NK-92 treated with Interleukin-12 subunit alpha and Interleukin-12 subunit beta, amount 100 ng/mL, for 24 hours (cell line): ENCODE results near the gene ASCL5.

ENCODE experiments used
- DNase-seq: peaks from one replicate; lab custom pipeline; 2025; lab: John Stamatoyannopoulos, UW

The ASCL5 gene

DNA sequence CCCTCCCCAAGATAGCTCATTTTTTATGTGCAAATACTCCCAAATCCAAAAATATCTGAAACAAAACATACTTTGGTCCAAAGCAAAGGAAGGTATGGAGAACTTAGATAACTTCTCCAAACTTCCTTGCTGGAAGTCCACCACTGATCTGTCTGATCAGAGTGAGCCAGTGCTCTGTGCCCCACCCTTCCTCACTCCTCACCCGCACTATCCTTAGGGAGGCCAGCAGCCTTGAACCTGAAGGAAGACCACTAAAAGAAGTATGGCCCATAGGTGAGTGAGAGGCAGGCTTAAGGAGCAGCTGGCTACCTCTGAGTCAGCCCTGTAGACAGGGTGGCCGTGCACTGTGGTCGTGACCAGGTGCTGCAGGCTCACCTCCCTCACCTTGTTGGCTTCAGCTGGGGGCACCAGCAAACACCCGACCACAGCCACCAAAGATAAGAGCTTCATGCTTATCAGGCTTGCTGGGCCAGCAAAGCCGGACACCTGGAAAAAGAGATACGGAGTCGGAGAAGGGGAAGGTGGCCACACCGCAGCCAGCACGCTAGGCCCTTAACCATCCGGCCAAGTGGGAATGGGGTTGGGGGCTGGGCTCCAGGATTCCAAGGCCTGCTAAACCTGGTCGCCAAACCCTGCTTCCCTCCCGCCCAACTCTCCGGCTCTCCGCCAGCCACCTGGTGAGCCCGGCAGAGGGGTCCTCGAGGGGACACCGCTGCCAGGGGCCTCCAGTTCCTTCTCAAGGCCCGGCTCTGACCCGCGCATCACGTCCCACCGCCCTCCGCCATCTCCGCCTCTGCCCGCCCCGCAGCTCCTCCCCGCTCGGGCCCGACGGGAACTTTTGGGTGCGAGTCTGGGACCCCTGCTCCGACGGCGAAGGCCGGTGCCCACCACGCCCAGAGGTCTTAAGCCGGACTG is 26.7 kb upstream of the ASCL5 start:
- DNase-seq = peak; percentile 51

DNA sequence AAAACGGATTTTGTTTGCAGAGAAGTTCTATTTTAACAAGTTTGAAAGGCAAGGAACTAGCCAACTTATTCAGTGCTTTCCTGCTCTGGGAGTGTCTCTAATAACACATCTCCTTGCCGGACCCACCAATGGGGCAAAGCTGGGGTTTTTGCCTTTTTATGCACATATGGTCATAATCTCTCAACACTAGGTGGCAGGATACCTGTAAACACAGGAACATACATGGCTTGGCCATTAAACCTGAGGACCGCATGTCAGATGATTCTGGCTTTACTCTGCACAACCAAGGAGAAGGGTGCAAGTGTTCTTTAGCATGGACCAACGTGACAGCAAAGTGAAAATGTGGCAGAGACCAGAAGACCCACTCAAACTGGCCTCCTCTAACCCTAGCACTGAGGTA is 22.4 kb upstream of the ASCL5 start:
- no peak for DNase-seq

DNA sequence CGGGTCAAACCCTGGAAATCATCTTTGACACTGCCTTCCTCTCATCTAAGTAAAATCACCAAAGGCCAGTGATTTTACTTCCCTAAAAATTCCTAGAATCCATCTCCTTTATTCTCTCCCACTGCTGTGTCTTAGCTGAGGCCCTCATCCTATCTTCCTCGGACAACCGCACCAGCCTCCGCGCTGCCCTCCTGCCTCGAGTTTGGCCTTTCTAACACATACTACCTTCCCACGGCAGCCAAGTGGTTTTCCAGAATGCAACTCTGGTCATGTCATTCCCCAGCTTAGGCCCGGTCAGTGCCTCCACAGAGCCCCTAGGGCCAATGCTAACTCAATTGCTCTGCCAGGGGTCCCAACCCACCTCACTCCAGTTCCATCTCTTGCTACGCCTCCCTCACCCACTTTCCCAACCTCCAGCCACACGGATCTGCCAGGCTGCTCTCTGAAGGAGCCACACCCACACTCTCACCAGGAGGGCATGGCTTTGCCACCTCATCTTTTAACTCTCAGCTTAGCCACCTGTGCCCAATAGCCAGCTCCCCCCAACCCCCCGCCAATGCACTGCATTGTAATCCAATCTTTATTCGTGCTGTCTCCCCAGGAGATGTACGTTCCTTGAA is 20.5 kb upstream of the ASCL5 start:
- DNase-seq = no peak

DNA sequence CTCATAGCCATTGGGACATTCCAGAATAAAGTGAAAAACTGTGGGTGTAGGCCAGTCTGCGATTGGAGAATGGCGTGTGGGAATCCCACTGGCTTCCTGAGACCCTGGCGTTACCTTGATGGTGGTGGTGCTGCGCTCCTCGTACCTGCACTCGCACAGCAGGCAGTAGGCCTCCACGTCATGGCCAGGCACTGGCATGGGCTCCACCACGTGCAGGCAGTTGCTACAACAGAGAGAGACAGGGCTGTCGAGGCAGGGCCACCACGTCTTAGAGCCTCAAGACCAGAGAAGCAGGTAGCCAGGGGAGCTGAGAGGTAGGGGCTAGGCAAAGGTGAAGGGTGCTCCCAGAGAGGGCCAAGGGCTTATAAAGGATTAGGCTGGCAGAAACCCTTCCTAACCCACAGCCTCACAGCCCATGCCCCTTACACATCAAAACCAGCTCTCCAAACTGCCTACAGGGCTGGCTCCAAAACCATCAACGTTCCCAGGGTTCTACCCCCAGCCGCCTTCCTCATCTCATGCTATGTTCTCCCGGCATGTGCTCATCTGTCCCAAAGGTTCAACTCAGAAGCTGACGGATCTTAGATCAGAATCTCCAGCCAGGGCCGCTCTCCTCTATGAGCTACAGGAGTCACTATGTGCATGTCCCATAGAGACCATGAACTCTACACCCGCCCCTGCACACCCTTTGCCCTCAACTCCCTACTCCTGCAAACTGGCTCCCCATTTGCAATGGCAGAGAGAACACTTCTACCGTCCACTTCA is 19.8 kb upstream of the ASCL5 start:
- no peak for DNase-seq

DNA sequence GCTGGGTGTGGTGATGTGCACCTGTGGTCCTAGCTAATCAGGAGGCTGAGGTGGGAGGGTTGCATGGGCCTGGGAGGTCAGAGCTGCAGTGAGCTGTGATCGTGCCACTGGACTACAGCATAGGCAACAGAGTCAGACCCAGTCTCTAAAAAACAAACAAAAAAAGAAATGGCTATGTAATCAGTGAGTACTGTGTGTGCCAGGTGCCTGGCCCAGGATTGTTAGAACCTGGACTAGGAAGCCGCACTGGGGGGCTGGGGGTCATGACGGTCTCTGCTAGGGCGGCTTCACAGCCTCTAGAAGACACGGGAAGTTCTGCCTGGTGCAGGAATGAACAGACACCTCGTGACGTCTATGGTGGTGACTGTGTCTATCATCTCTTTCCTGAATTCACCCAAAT is 18.8 kb upstream of the ASCL5 start:
- DNase-seq = no peak

DNA sequence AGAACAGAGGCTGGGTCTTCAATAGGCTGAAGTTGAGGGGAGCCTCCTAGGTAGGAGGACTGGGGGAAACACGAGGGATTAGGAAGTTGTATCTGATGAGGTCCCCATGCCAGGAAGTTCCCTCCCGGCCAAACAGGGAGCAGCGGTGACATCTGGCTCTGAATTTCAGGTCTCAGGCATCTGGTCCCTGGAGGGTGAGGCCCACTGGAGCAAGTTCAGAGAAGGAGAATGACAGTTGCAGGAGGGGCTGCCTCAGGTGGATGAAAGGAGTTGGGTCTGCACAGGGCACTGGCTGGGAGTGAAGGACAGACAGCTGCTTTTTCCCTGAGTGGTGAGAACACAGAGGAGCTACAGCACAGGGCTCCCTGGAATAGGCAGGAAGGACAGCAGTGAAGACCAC is 18.1 kb upstream of the ASCL5 start:
- no peak for DNase-seq

DNA sequence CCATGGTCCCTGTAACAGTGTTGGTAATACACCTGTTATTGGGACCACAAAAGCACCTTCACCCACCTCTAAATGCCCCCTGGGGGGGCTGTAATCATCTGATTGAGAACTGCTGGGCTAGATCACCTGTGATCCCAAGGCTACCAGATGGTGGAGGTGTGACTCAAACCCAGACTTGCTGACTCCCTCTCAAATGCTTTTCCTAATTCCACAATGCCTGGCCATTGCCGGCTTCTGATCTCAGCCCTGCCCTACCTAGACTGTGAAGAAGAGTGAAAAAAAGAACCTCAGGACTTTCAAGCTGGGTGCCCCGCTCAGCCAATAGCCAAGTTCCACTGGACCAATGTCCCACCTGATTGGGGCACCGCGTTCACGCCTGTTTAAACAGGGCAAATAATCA is 17.7 kb upstream of the ASCL5 start:
- DNase-seq = no peak

DNA sequence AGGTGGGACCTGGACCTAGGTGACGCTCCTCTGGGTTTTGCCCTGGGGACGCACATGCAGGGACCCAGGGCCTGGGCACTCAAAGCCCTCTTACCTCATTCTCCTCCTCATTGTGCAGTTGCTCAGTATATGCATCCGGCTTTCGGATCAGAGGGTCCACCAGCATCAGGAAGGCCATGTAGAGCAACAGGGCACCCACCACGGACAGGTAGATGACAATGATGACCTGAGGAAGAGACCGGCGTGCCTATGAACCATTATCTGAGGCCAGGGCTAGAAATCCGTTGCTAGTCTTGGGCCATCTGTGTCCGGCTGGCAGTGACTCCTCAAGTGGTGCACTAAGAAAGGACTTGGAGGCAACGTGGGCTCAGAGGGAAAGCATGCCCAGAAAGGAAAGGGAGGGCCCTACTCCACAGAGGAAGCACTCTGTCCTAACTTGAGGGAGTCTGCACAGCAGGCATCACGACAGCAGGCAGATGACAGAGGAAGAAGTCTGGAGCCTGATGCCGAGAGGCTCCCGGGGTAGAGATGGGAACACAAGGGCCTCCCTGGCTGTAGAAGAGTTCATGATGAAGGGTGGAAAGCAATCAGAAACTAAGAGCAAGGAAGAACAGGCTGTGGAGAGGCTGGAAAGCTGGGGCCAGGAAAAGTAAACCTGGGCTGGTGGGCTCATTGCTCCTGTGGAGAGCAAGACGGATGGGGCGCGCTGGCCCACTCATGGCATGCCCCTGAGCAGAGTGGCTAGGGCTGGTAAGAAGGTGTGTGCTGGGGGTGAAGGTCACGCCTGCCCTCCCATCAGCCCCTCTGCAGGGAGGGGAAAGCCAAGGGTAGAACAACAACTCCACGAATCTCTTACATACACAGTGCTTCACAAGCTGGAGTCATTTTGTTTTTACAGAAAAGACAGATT is 17.0 kb upstream of the ASCL5 start:
- DNase-seq = no peak

DNA sequence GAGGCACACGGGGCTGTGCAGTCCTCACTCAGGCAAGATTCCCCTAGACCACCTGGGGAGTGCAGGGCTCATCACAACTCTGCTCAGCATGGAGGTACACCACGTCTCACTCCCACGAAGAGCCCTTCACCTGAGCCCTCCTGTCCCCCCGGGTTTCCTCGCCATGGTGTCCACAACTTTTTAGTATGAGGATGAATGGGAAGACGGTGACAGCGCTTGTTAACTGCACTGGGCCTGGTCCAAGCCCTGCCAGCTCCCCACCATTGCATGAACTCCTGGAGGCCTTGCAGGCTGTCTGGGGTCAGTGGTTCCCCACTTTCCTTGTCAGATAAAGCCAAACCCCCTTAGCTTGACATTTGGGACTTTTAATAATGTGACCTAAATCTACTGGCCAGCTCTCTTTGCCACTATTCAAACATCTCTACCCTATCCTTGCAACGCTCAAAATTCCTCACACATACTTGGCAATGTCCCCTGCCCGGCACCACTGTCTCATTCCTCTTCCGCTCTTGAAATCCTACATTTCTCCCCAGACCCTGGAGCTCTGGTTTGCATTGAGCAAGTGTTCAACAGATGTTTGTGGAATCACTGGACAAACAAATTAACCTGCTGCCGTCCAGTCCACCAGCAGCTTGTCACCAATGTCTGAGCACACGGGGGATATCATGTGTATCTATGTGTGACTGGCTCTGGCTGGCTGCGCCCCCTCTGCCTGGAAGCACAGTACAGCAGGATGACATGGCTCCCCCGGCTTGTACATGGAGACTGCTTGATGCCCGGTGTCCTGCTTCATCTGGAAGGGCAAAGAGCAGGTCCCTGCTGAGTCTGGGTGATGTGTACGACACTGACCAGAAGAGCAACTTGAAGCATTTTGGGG is 16.1 kb upstream of the ASCL5 start:
- DNase-seq = no peak

DNA sequence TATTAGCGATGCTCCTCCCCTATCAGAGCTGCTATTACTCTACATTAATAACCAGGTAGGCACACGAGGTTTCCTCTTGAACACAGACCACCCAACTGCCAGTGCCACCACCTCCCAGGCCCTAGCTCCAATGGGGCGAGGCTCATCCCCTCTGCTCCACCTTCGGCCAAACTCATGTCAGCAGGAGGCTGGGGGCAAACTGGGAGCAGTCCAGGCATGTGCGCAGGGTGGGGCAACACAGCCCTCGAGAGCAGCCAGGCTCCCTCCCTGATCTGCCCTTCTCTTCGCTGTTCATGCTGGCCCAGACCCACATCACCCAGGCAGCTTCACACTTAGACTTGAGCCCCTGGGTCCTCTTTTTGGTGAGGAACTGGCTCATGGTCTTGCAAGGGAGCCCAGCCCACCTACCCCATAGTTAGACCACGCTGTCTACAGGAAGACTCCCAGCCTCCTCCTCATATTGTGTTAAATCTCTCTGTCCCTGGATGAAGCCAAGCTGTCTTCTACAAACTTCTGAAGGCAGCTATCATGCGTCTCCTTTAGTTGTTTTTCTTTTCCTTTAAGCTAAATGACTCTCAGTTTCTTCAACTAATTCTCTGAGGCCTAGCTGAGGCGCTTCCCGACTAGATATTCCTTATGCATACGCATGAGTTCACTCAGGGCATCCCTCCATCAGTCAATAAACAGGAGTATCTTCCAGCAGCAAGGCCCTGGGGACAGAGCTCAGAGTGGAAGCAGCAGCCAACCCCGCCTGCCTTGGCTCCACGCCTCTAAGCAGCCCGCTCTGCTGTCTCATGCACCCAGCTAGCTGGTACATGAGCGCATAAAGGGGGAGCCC is 15.2 kb upstream of the ASCL5 start:
- DNase-seq = no peak

DNA sequence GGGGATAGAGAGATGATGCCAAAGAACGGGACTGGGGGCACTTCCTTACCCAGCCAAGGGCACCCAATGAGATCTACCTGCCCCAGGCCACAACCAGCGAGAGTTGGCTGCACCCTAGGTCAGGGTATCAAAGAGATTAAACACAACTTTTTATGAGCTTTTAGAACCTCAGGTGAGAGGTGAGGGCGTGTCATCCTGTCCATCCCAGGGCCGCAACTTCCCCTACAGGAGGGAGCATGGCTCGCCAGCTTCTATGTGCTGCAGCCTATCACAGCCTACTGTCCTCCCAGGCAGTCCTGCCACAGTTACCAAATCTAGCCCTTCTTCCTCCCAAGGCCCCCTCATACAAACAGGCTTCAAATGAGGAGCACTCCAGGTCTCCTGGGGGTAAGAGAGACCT is 14.4 kb upstream of the ASCL5 start:
- no peak for DNase-seq

DNA sequence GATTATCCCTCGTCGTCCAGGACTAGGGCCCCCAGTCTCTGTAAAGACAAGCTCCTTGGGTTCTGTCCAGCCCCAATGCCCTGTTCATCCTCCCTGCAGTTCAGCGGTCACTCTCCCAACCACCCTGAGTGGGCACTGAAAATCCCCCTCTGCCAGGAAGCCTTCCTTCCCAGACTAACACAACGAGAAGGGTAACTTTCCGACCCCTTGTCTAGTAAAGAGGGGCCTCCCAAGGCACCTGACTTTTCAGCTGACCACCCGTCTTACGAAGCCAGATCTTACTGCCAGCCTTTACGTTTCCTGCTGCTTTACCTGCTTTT is 13.9 kb upstream of the ASCL5 start:
- DNase-seq = no peak

DNA sequence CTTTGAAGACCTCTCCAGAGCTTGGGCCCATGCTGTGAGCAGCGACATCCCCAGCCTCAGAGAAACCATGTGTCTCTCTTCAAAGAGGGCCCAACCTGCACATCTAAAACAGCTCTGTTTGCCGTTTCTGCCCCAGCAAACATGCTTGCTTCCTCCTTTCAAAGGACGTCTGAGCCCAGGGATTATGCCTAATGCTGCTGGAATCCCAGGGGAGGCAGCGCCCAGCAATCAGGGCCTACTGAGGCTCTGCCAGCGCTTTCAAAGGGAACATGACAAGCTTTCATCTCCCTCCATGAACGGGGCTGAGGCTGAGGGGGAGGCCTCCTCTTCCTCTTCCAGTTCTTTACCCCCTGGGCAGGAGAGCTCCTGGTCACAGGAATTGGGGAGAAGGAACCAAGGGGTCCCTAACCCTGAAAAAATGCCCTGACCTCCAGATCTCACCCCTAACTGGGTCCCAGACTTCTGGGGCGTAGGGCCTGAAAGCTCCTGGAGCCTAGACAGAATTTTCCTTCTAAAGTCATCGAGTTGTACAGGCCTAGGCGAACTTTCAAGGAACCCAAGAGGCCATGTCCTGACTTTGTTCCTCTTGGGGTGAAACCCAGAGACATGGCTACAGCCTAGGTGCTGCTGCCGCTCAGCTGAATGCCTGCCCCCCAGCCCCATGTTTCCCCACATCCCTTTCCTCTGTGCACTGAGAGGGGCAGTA is 13.4 kb upstream of the ASCL5 start:
- DNase-seq = no peak

DNA sequence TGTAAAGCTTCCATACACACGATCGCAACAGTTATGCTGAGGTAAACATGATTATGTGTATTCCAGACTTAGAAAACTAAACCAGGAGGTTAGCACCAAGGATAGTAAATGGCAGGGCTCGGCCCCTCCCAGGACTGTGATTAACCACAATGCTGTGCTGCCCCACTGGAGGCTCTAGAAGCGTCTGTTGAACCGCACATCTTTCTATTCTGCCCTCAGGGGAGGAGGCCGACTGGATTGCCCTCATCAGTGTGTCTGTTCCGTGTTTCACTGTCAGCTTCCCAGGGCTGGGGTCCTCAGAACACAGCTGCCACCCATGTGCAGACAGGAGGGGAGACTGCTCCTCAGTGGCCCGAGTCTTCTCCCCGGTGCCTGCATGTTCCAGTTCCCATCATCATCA is 12.8 kb upstream of the ASCL5 start:
- no peak for DNase-seq

DNA sequence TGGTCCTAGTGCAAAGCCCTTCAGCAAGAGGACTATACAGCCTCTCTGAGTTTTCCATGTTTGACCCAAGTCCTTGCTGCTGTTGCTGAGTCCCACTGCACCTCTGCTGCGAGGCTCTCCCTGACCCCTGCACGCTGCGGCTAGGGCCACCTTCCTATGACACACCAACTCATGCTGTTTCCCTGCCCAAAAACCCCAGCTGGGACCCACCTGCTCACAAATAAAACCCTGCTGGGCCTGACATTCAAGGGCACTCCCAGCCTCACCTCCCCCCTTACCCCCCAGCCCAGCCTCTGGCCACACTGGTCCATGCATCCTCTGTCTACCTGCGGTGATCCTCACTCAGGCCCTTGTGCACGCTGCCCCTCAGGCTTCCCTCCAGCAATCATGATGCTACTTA is 12.3 kb upstream of the ASCL5 start:
- DNase-seq = no peak

DNA sequence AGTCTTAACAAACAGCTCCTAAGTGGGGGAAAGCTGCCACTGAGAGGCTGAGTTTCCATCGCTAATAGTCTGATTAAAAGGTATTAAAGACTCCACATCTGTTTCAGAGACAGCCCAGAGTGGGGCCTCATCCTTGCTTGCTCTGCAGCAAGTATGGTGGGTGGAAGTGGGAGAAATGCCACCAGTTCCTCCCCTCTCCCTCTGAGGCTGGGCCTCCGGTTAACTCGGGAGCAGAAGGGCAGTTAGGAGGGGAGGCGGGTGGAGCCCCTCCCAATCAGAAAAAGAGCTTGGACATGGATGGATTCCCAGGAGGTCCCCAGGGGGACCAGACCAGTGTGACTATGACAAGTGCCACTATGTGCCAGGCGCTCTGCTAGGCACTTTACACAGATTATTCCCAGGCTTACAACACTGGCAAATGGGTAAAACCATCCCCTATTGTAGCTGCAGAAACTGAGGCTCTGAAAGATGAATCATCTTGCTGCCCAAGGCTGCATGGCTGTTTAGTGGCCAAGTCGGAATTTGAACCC is 11.4 kb upstream of the ASCL5 start:
- no peak for DNase-seq

DNA sequence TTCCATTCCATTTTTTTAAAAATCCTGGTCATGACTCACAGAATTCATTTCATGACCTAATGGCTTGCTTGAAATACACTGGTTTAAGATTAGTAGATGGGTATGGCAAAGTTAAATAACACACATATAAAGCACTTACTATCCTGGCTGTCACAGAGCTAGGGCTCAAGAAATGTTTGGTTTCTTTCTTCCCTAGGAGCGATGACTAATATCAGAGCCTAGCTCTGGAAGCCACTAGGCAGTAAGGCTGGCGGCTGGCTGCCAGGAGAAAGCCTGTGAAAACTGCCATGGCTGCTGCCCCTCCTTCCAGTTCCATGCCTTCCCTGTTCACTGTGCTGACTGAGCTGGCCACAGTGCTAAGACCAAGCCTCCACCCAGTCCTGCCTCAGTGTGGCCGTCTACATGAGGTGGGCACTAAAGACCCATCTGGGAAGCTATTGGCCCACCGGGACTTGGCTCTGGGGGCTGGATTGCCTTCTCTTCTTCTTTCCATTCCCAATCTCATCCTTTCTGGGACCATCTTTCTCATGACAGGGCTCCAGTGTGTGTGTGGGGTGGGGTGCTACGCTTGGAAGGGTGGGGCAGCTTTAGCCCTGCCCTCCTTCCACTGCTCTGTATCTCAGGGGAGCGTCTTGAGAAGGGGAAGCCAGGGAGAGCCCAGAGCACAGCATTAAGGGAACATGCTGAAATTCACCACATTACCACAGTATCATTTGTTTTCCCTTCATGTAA is 10.8 kb upstream of the ASCL5 start:
- DNase-seq = no peak

DNA sequence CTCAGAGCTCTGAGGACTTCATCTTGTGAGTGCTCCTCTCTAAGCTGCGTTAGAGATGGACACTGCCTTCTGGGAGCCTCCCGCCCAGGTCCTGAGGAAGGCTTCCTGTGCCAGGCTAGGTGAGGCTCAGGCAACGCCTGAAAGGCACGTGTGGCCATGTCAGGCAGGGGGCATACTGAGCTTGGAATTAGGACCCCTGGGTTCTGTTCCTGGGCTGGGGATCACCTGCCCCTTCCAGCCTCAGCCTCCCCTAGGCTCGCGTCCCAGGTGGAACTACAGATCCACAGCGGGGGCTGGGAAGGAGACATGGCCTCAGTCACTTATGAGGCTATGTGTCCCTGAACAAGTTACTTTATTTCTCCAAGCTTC is 10.0 kb upstream of the ASCL5 start:
- DNase-seq = no peak
